Activated CD4-positive, alpha-beta T cell treated with anti-CD3 and anti-CD28 coated beads for 4 hours (primary cell): ENCODE measurements around the gene CABYR.
A peak's percentile ranks its signal among the peaks of the same experiment; 100 is the strongest.
"Not testable (repeated sequence)": the region's sequence is repeated elsewhere in the genome, so short reads cannot be mapped to it uniquely, and the experiment has no call there.

ENCODE experiments used
- DNase-seq, 2 donors: peaks; one replicate each; pipeline ENCODE4 v3.0.0-alpha.2; 2020

The CABYR gene

DNA sequence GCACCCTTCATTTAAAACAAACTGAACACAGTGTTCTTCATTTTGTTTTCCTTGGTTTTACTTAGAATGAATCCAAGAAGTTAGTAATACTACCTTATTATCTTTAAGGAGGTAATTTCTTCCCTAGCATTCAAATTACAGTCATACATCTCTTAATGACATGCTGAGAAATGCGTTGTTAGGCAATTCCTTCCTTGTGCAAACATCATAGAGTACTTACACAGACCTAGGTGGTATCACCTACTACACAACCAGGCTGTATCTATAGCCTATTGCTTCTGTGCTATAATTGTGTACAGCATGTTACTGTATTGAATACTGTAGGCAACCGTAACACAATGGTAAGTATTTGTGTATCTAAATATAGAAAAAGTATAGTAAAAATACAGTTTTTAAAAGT, 8.4 kb upstream of the CABYR start:
- DNase-seq, result no peak

GRCh38 chr18:24136967-24137373, 1.9 kb upstream of the CABYR start:
- DNase-seq, result no peak

DNA sequence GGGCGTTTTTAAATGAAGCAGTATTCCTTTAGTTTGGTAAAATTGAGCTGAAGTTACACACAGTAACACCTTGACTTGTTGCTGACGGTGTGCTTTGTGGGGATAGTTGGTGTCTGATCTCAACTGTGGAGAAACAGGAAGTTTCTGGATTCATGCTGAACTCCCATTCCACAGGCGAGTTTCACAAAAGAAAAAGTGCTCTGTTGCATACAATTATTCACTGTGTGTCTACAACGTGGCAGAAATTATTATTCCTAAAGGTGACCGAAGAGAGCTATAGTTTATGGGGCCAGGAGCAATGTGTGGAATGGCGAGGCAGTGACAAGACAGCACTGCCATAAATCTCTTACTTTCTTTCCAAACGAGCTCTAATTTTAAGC, 463 bp upstream of the CABYR start:
- DNase-seq, result no peak

DNA sequence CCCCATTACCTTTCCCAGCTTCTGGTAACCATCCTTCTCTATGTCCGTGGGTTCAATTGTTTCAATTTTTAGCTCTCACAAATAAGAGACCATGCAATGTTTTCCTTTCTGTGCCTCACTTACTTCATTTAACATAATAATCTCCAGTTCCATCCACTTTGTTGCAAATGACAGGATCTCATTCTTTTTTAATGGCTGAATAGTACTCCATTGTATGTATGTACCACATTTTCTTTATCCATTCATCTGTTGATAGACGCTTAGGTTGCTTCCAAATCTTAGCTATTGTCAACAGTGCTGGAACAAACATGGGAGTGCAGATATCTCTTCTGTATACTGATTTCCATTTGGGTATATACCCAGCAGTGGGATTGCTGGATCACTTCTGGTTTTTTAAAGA, 1.8 kb downstream of the CABYR start:
- no peak for DNase-seq

DNA sequence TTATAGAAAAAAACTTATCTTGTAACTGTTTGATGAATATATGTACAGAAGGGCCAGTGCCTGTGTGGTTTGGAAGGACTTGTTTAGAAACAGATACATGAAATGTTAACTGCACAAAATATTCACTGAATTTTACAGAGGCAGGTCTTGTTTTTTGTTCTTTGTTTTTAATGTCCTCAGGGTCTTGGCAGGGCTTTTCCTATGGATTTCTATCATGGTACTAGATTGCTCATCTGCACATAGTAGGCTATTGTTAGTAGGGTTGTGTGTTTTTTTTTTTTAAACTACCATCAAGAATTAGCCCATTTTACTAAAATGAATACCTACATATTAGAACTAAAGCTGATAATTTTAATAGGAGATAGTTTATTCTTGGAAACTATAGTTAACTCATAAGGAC, 3.5 kb downstream of the CABYR start:
- no peak for DNase-seq

GRCh38 chr18:24149591-24149990, 10.7 kb downstream of the CABYR start:
- not testable (repeated sequence) for DNase-seq

DNA sequence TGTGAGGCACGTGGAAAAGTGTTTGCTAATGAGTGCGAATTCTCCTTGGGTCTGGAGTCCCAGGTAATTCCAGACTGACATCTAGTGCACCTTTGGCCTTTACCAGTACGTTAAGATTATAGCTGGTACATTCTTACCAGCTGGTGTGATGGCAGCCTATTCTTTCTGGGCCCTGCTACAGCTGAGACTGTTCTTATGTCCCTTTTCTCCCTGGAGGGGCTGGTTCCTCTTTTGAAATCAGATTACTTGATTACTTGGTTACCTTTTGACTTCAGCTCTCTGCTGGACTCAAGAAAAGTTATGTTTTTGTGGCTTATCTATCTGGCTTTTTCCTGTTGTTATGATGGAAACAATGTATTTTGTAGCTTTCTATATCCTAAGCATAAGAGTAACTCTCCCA, 14.5 kb downstream of the CABYR start:
- no peak for DNase-seq

GRCh38 chr18:24157855-24158254, 19.0 kb downstream of the CABYR start:
- no peak for DNase-seq

DNA sequence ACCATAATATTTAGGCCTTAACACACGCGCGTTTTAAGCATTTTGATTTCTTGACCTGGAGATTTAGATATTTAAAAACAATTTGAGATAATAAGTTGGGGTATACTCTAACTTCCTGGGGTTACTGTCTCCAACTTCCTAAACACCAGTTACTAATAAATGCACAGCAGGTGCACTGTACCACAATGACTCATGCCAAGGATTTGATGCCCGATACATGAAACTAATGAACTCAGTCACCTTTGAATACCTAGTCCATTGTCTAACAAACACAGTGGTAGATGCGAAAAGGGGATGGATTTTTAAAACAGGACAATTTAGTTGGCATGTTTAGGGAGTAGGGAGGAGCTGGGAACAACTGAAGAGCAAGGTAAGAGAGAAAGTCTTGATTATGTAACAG, 21.2 kb downstream of the CABYR start:
- no peak for DNase-seq

DNA sequence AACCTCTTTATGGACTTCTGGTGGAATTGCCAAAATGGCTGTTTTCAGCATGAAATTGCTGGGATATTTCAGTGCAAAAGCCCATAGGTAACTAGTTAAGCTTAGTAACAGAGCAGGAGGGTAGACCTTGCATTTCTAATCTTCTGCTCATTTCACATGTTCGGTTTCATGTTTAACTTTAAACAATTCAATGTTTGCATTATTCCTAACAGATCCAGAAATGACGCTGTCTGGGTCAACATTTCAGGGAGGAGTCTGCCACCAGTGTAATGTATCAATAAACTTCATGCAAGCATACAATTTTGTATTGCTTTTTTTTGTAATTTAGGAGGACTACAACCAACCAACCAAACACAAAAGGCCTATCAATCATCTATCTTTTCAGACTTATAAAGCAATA, 22.4 kb downstream of the CABYR start:
- no peak for DNase-seq

DNA sequence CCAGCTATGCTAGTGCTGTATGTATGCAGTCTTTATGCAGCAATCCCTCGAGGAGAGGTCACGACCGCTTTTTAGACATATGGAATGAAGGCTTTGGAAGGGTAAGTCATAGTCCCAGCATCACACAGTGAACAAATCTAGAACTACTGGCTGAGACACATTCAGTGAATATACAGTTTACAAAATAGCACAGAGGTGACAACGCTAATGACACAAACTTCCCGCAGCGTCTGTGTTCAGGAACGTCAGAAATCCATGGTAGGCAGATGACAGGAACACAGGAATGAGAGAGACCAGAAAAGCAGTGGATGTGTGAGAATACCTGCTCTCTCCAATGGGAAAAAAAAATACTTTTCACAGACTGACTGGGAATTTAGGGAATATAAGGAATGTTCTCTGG, 29.6 kb downstream of the CABYR start:
- DNase-seq, result no peak

DNA sequence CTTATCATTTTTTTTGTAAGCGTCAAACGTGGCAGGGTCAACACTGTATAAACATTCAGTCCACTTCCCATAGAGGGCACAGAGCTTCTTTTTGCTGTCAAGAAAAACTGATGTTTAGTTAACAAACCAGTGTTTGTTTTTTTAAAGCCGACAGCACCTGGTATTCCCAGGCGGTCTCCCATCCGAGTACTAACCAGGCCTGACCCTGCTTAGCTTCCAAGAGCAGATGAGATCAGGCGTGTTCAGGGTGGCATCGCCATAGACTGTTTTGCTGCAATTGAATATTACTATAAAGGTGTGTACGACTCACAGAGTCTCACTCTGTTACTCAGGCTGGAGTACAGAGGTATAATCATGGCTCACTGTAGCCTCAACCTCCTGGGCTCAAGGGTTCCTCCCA, 31.5 kb downstream of the CABYR start:
- DNase-seq, result no peak

DNA sequence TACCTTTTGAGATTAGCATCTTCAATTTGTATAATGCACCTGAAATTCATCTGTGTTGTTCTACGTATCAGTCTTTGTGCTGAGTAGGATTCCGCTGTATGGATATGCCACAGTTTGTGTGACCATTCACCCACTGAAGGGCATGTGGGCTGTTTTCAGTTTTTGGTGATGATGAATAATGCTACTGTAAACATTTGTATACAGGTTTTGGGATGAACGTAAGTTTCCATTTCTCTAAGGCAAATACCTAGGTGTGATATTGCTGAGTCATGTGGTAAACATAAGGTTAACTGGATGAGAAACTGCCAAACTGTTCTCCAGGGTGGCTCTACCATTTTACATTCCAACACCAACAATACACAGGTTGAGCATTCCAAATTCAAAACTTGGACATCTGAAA, 35.1 kb downstream of the CABYR start:
- DNase-seq, result no peak

DNA sequence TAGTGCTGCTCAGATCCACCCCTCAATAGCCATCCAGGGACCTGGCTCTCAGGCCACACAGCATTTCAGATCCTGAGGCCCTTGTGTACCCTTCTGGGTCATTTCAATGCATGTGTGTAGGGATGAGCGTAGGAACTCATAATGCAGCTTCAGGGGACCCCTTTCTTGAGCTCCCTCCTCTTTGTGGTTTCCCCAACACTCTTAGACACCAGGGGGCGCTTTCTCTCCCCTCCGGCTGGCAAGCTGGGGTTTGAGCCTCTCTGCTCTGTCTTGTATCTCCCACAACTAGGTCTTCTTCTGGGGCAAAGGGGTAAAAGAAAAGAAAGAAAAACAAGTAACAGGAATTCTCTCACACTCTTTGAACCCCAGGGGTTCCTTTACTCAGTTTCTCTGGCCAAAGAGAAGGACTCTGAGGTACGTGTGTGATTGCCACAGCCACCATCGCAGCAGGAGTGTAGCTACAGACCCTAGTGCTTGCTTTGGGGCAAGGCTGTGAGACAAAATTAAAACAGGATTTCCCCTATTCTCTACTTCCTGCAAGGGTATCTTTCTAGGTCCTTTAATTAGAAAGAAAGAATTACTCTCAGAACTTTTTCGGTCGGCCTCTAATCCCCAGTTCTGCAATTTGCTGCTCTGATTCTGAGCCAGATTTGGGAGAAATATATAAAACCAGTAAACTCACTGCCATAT, 38.0 kb downstream of the CABYR start:
- DNase-seq, result peak; percentile 9 to 12

DNA sequence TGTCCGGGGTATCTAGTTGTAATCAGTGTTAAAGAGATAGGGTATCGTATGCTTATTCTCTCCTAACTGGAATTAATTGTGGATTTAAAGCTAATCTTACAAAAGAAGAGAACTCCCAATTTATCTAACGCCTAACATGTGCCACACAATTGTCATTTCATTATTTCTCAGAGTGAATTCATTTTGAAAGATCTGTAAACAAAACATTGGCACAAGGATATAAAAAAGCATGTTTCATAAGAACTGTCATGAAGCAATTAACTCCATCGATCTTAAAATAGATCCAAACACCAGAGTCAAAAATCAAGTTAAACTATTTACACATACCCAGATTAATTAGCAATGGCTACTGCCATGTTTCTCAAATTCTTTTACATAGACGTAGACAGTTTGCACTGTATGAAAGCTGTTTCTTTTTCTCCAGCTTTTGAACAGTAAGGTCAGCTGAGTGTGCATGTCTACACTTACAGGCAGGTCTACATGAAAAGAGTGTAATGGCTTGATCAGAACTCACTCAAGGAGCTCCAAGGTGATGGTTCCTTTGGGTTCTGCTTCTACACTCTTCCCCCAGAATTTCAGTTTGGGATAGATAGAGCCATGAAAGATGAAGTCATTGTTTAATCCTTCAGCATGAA, 38.8 kb downstream of the CABYR start:
- DNase-seq, result no peak

DNA sequence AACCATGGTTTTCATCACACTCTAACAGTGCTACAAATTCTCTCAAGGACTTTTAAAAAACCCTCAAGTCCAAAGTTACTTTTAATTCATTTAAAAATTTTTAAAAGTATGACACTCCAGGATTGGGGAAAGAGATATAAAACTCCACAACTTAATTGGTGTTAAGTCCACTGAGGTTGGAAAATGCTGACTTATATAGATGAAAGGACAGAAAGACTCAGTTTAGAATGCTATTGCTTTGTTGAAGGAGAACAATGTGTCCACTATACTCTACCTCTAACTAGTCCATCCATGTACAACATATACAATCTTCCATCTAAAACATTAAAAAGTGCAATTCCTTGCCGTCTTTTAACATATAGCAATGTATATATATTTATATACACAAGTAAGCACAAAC, 41.2 kb downstream of the CABYR start:
- no peak for DNase-seq

DNA sequence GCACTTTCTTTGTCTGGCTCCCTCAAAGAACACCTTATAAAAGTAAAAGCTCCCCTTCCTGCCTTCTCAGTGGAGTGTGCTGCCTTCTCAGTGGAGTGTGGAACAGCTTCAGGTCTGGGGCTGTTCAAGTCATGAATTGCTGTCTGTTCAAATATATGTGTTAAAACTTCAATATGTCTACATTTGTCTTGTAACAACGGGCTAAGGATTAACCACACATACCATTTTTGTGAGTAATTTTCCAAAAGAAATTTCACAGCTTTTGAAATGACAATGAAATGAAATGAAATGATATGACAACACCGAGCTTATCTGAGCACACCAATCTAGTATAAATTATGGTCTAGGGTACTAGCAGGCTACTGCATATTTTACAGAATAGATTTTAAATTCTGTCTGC, 42.9 kb downstream of the CABYR start:
- DNase-seq, result no peak

DNA sequence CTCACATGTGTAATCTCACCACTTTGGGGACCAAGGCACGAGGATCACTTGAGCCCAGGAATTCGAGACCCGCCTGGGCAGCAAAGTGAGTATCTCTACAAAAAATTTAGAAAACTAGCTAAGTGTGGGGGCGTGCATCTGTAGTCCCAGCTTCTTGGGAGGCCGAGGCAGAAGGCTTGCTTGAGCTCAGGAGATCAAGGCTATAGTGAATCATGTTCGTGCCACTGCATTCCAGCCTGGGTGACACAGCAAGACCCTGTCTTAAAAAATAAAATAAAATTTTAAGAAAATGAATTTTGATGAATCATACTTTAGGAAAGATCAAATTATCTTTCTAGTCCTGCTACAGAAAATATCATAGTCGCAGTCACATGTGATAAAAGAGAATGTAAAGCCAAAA, 46.9 kb downstream of the CABYR start:
- no peak for DNase-seq

- no peak for DNase-seq
Observed at GRCh38 chr18:24187049-24187448, 48.2 kb downstream of the CABYR start.

DNA sequence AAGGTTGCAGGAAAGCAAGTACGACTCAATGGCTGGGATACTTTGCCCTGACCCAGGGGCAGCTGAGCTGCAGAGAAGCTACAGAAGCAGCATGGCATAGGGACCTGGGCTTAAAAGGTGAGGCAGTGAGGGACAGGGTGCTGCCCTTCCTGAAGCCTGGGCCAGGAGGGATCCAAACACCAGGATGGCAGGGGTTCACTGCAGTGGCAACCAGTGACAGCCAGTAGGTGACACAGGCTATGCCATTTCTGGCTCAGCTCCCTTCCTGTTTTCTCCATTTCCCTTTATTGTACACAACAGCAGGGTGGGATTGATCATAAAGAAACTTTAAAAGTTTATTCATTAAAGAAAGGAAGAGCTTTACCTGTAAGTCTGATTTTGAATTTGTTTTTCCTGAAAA, 48.8 kb downstream of the CABYR start:
- DNase-seq, result no peak

GRCh38 chr18:24188120-24188519, 49.3 kb downstream of the CABYR start:
- DNase-seq, result no peak

DNA sequence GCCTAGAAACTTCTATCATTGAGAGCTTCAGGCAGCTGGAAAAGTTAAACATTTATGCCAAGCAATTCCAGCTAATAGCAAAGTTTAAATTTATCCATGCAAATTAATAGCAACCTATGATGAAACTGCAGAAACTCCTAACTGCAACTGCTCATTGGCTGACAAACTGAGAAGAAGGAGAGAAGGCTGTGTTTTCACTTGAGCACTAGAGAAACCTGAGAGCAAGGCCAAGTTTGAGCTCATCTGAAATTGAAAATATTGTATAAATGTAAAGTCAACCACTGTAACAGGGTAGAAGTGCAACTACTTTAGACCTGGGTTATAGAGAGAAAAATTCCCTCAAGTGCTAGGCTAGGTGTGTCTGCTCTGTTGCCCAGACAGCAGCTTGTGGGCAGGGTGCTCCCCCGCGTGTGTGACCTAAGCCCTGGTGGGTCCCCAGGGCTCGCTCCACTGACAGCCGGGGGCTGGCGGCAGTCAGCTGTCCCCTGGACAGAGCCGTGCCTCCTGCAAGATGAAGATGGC, 50.2 kb downstream of the CABYR start:
- DNase-seq, result no peak

GRCh38 chr18:24189664-24190346, 50.9 kb downstream of the CABYR start:
- no peak for DNase-seq

- no peak for DNase-seq
Observed at GRCh38 chr18:24190590-24190989, 51.7 kb downstream of the CABYR start.
